HEK293T (cell line): Measurements from ENCODE around the gene GRK6.

Source experiments
- FOXM1 ChIP-seq: fragments of 450-650 bp; IDR thresholded peaks from 2 replicates; pipeline ENCODE4 v1.6.1; 2017; ENCODE audit warnings: mild to moderate bottlenecking, borderline replicate concordance
- PKNOX1 ChIP-seq: fragments of 450-650 bp; IDR thresholded peaks from 2 replicates; pipeline ENCODE4 v1.6.1; 2016

GRCh38 chr5:177455661-177456590 lies 29.4 kb downstream of the GRK6 start:
- TF ChIP-seq FOXM1 (peak; percentile 56; the same call in 1 of the 2 replicates), PKNOX1 (no peak)
